Spinal cord (tissue), 10 donors: ENCODE results near the gene PKNOX2. TPM values are rescaled to one million over a fixed set of nuclear protein-coding genes. Genes with fewer than 3 reads are reported as not detected.
A peak's percentile ranks its signal among the peaks of the same experiment; 100 is the strongest.

ENCODE experiments used
- DNase-seq, 6 donors: peaks; one replicate each; pipeline versions ENCODE4 v3.0.0 to v3.0.0-alpha.2; 2013 to 2015; ENCODE audit warnings: low spot score in 6 of 6, low read depth in 4 of 6
- H3K27ac ChIP-seq: one replicate; pipeline ENCODE4 v1.5.1; 2013; ENCODE audit warnings: low read depth, low read length, control low read depth
- H3K27me3 ChIP-seq: one replicate; pipeline ENCODE4 v1.6.1; 2013; ENCODE audit warnings: low read length; ENCODE audit not compliant: control insufficient read depth, insufficient read depth
- H3K36me3 ChIP-seq: one replicate; pipeline ENCODE4 v1.6.1; 2013; ENCODE audit warnings: low read length; ENCODE audit not compliant: control insufficient read depth, insufficient read depth
- H3K4me1 ChIP-seq: one replicate; pipeline ENCODE4 v1.6.1; 2013; ENCODE audit warnings: low read length; ENCODE audit not compliant: control insufficient read depth, insufficient read depth
- H3K4me3 ChIP-seq: one replicate; pipeline ENCODE4 v1.5.1; 2013; ENCODE audit warnings: low read depth, low read length, control low read depth
- H3K9me3 ChIP-seq: one replicate; pipeline ENCODE4 v1.6.1; 2013; ENCODE audit warnings: low read length; ENCODE audit not compliant: control insufficient read depth, insufficient read depth
- WGBS: methylation state at CpG from one replicate; pipeline ENCODE4 v1.1.5; 2013; ENCODE audit warnings: missing lambda C conversion rate; ENCODE audit not compliant: insufficient coverage; 5-methylcytosine and 5-hydroxymethylcytosine counted together
- polyA plus RNA-seq, 2 donors: library from polyadenylated mRNA; unstranded; fragments of 120-200 nt; gene quantifications; one replicate each; pipeline ENCODE4 v1.2.1, GENCODE V29; 2013; ENCODE audit not compliant: insufficient read length in 2 of 2
- total RNA-seq, 2 donors: library from RNA; depleted of rRNA in 1 of 2; stranded (reverse); fragments of 120-200 nt in 1 of 2; fragments of >200 nt in 1 of 2; gene quantifications; one replicate each; pipeline versions ENCODE4 v1.2.3 to v1.2.4, GENCODE V29; 2013 to 2014
- donor health status: healthy.

PKNOX2 gene
- total and polyA plus RNA-seq, 4 donors = 10.6 to 41.2 (median 26.6) TPM

- H3K36me3 ChIP-seq = peaks cover 11% of the 10 kb centered on the region
- DNase-seq = peak in 1 of 6 donors; percentile 61
- H3K27ac ChIP-seq = peak overlapping the region; percentile 15
- H3K4me1 ChIP-seq = peaks cover 33% of the 10 kb centered on the region
- 69% methylated on average over 4 of the region's 5 CpGs for WGBS
- no peaks in the 10 kb centered on the region for H3K27me3 ChIP-seq
- H3K9me3 ChIP-seq = no peaks in the 10 kb centered on the region
- H3K4me3 ChIP-seq = no peak overlapping the region
These were observed 70.5 kb downstream of the PKNOX2 start for GRCh38 chr11:125235071-125235471.

GRCh38 chr11:125236072-125236825, 71.7 kb downstream of the PKNOX2 start:
- peak in 1 of 6 donors; percentile 49 for DNase-seq
- no peak overlapping the region for H3K27ac ChIP-seq
- 75% methylated on average over 20 of the region's 24 CpGs for WGBS

GRCh38 chr11:125239585-125240560, 75.3 kb downstream of the PKNOX2 start:
- H3K9me3 ChIP-seq = no peaks in the 10 kb centered on the region
- peak in 2 of 6 donors; percentile 59 to 88 for DNase-seq
- no peak overlapping the region for H3K27ac ChIP-seq
- no peaks in the 10 kb centered on the region for H3K27me3 ChIP-seq
- peaks cover 44% of the 10 kb centered on the region for H3K4me1 ChIP-seq
- H3K4me3 ChIP-seq = no peak overlapping the region
- 54% methylated on average over 17 of the region's 26 CpGs for WGBS
- peaks cover 18% of the 10 kb centered on the region for H3K36me3 ChIP-seq

More at GRCh38 chr11:125236072-125236825, 71.7 kb downstream of the PKNOX2 start:
- Histone ChIP-seq H3K4me3 (no peak overlapping the region), H3K4me1 (peaks cover 39% of the 10 kb centered on the region), H3K36me3 (peaks cover 11% of the 10 kb centered on the region), H3K27me3 (no peaks in the 10 kb centered on the region), H3K9me3 (no peaks in the 10 kb centered on the region)

- peaks cover 35% of the 10 kb centered on the region for H3K4me1 ChIP-seq
- no peaks in the 10 kb centered on the region for H3K9me3 ChIP-seq
- no peak for DNase-seq
- H3K4me3 ChIP-seq = no peak overlapping the region
- H3K27ac ChIP-seq = no peak overlapping the region
- no peaks in the 10 kb centered on the region for H3K27me3 ChIP-seq
- peaks cover 19% of the 10 kb centered on the region for H3K36me3 ChIP-seq
- 91% methylated on average over 5 of the region's 5 CpGs for WGBS
These were observed 76.6 kb downstream of the PKNOX2 start for GRCh38 chr11:125241104-125241503.

- 78% methylated on average over 5 of the region's 11 CpGs for whole genome bisulfite sequencing
- H3K27me3 ChIP-seq = no peaks in the 10 kb centered on the region
- H3K4me3 ChIP-seq = no peak overlapping the region
- peaks cover 41% of the 10 kb centered on the region for H3K4me1 ChIP-seq
- DNase-seq = no peak
- no peak overlapping the region for H3K27ac ChIP-seq
- peaks cover 10% of the 10 kb centered on the region for H3K36me3 ChIP-seq
- no peaks in the 10 kb centered on the region for H3K9me3 ChIP-seq
These were observed 77.7 kb downstream of the PKNOX2 start for GRCh38 chr11:125242141-125242775.

- Histone ChIP-seq H3K27me3 (no peaks in the 10 kb centered on the region), H3K27ac (no peak overlapping the region), H3K4me3 (no peak overlapping the region), H3K9me3 (no peaks in the 10 kb centered on the region), H3K4me1 (peaks cover 46% of the 10 kb centered on the region), H3K36me3 (peaks cover 10% of the 10 kb centered on the region)
- DNase-seq = no peak
- WGBS = 68% methylated on average over 4 of the region's 4 CpGs
These were observed 79.6 kb downstream of the PKNOX2 start for GRCh38 chr11:125244166-125244565.

GRCh38 chr11:125245299-125245698, 80.7 kb downstream of the PKNOX2 start:
- no peak for DNase-seq
- Histone ChIP-seq H3K36me3 (peaks cover 10% of the 10 kb centered on the region), H3K27me3 (no peaks in the 10 kb centered on the region), H3K4me1 (peaks cover 38% of the 10 kb centered on the region), H3K27ac (no peak overlapping the region), H3K4me3 (no peak overlapping the region), H3K9me3 (no peaks in the 10 kb centered on the region)
- 99% methylated on average over 4 of the region's 4 CpGs for WGBS

- Histone ChIP-seq H3K4me1 (peaks cover 43% of the 10 kb centered on the region), H3K27me3 (no peaks in the 10 kb centered on the region), H3K4me3 (no peak overlapping the region), H3K36me3 (peaks cover 10% of the 10 kb centered on the region), H3K9me3 (no peaks in the 10 kb centered on the region), H3K27ac (peak overlapping the region; percentile 11)
- 43% methylated on average over 2 of the region's 2 CpGs for WGBS
- peak in 1 of 6 donors; percentile 55 for DNase-seq
These were observed 82.9 kb downstream of the PKNOX2 start for GRCh38 chr11:125247431-125247830.
